ENCODE data around the gene GRID1. TPM values are rescaled to one million over a fixed set of nuclear protein-coding genes. Genes with fewer than 3 reads are reported as not detected.
"Not testable (repeated sequence)": the region's sequence is repeated elsewhere in the genome, so short reads cannot be mapped to it uniquely, and the experiment has no call there.

GRID1 gene
- total and polyA plus RNA-seq, 8 donors, result 0.31 to 8.5 (median 1.0) TPM; not detected in 1

DNA sequence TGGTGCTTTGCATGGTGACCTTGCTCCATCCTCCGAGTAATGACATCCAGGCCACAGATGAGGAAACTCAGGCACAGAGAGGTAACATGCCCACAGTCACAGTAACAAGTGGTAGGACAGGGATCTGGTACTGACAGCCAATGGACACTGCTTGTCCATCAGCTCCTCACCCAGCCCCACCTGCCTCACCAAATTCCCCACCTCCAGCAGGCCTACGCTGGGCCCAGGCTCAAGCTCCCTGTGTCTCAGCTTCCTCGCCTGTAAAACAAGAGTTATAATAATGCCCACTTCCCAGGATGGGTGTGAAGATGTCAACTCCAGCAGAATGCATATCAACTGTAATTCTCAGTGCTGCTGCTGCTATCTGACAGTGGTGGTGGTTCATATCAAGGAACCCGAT is 123.8 kb downstream of the GRID1 start:
- H3K36me3 ChIP-seq, result no peaks in the 10 kb centered on the region
- no peak for TF ChIP-seq POLR2AphosphoS5 (IDR thresholded peaks at IDR 0.05)
- TF ChIP-seq EP300 (IDR thresholded peaks at IDR 0.05), result no peak
- no peak for TF ChIP-seq POLR2A (IDR thresholded peaks at IDR 0.05)
- TF ChIP-seq, protein P1, sequence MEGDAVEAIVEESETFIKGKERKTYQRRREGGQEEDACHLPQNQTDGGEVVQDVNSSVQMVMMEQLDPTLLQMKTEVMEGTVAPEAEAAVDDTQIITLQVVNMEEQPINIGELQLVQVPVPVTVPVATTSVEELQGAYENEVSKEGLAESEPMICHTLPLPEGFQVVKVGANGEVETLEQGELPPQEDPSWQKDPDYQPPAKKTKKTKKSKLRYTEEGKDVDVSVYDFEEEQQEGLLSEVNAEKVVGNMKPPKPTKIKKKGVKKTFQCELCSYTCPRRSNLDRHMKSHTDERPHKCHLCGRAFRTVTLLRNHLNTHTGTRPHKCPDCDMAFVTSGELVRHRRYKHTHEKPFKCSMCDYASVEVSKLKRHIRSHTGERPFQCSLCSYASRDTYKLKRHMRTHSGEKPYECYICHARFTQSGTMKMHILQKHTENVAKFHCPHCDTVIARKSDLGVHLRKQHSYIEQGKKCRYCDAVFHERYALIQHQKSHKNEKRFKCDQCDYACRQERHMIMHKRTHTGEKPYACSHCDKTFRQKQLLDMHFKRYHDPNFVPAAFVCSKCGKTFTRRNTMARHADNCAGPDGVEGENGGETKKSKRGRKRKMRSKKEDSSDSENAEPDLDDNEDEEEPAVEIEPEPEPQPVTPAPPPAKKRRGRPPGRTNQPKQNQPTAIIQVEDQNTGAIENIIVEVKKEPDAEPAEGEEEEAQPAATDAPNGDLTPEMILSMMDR (IDR thresholded peaks at IDR 0.05), result no peak
- H3K27ac ChIP-seq, result no peak overlapping the region
- H3K4me3 ChIP-seq, result no peak overlapping the region
- intact Hi-C loops (cut with DNase I; ENCODE audit: low total_unique reads), result no loop called here
- DNase-seq, result no peak
- no peaks in the 10 kb centered on the region for H3K27me3 ChIP-seq
- peaks cover 0 to 11% (median 9%) of the 10 kb centered on the region in 4 donors for H3K9me3 ChIP-seq
- H3K4me1 ChIP-seq, result no peaks in the 10 kb centered on the region
- WGBS, 5 donors, result 87 to 96% (median 94%) methylated on average over 4 of the region's 4 CpGs

DNA sequence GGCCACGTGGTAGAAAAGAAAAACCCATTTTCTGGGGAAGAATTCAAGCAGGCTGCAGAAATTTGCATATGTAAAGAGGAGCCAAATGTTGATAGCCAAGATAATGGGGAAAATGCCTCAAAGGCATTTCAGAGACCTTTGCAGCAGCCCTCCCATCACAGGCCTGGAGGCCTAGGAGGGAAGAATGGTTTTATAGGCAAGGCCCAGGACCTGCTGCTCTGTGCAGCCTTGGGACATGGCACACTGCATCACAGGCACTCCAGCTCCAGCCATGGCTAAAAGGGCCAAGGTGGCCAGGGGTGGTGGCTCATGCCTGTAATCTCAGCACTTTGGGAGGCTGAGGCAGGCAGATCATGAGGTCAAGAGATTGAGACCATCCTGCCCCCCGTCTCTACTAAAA is 128.5 kb downstream of the GRID1 start:
- H3K27me3 ChIP-seq; H3K4me3 ChIP-seq; H3K27ac ChIP-seq; H3K36me3 ChIP-seq; DNase-seq; intact Hi-C loops (cut with DNase I; ENCODE audit: low total_unique reads): not testable (repeated sequence)
- H3K4me1 ChIP-seq, result peaks cover 0 to 12% (median 0%) of the 10 kb centered on the region in 4 donors
- peaks cover 0 to 11% (median 9%) of the 10 kb centered on the region in 4 donors for H3K9me3 ChIP-seq
- WGBS, 5 donors, result 43 to 67% (median 44%) methylated on average over 2 of the region's 2 CpGs

DNA sequence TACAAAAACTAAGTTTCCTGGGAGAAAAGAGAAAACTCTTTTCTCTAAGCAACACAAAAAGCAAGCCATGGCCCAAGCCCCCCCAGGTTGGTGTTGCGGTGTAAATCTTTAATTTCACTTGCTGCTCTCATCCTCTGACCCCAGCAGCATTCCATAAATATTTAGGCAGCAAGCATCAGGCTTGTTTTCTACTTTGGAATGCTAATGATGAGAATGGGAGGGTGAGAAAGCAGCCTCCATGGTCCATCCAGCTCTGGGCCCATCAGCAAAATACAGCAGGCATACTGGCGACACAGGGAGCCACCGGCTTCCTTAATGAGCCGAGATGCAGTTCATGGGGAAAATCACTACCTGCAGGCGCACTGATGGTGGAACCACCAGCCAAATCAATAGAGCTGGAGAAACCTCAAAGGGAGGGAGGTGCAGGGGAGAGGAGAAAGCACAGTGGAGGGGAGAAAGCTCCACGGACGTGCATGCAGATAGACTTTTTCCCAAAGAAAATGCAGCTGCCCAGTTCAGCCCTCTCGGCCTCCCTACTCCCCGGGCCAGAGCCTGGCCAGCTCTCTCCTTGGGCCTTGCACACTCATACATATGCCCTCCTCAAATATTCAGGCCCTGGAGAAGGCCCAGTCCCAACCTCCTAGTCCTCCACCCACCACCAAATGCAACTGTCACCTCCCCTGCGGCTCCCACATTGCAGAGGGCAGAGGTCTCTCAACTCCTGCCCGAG is 131.9 kb downstream of the GRID1 start:
- Histone ChIP-seq H3K27me3 (peaks cover 0 to 5% (median 0%) of the 10 kb centered on the region in 3 donors), H3K27ac (no peak overlapping the region), H3K9me3 (peaks cover 0 to 11% (median 9%) of the 10 kb centered on the region in 4 donors), H3K36me3 (no peaks in the 10 kb centered on the region), H3K4me3 (no peak overlapping the region), H3K4me1 (peaks cover 0 to 12% (median 0%) of the 10 kb centered on the region in 4 donors)
- no peak for DNase-seq
- TF ChIP-seq POLR2AphosphoS5 (IDR thresholded peaks at IDR 0.05) (no peak), POLR2A (IDR thresholded peaks at IDR 0.05) (no peak), EP300 (IDR thresholded peaks at IDR 0.05) (no peak)
- TF ChIP-seq, protein P1 (IDR thresholded peaks at IDR 0.05), result no peak
- 46 to 67% (median 57%) methylated on average over 11 of the region's 11 CpGs for WGBS, 5 donors
- intact Hi-C loops (cut with DNase I; ENCODE audit: low total_unique reads), result no loop called here

DNA sequence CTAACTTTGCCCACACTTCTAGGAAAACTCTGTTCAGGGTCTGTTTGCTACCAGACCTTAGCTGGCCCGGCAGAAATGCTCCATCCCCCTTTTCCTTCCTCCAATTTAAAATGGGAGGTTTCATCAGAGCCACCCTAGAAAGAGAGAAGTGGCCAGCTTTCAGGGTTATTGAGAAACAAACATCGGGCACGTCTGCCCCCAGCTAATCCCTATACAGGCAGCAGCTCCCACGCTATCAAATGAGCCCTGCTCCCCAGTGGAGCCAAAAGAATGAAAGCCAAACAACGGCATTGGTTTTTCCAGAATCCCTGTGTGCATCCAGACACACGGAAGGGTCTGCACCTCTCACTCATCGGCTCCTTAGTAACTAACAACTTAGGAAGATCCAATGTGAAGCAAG is 132.5 kb downstream of the GRID1 start:
- Histone ChIP-seq H3K27ac (no peak overlapping the region), H3K27me3 (peaks cover 0 to 5% (median 0%) of the 10 kb centered on the region in 3 donors), H3K4me3 (no peak overlapping the region), H3K9me3 (peaks cover 0 to 11% (median 9%) of the 10 kb centered on the region in 4 donors), H3K4me1 (peaks cover 0 to 12% (median 0%) of the 10 kb centered on the region in 4 donors), H3K36me3 (no peaks in the 10 kb centered on the region)
- TF ChIP-seq, protein P1 (IDR thresholded peaks at IDR 0.05), result no peak
- TF ChIP-seq POLR2A (IDR thresholded peaks at IDR 0.05) (no peak), EP300 (IDR thresholded peaks at IDR 0.05) (no peak), POLR2AphosphoS5 (IDR thresholded peaks at IDR 0.05) (no peak)
- no peak for DNase-seq
- intact Hi-C loops (cut with DNase I; ENCODE audit: low total_unique reads), result no loop called here
- 31 to 45% (median 37%) methylated on average over 7 of the region's 7 CpGs for WGBS, 5 donors

DNA sequence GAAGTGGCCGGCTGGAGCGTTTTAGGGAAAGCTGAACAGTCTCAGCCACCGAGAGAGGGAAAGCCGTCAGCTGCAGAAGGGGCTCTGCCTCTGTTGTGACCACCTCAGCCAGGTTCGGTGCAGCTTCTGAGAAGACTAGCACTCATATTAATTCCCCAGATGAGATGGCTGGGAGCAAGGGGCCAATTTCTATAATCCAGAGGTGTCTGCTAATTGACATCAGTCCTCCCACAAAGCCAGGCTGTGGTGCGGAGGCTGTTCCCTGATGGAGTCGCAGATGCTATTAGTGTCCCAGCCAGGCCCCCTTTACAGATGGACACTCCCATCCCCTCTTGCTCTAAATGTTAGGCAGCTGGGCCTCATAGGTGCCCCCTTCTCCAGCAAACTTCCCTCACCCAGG is 133.5 kb downstream of the GRID1 start:
- DNase-seq, result no peak
- Histone ChIP-seq H3K4me3 (no peak overlapping the region), H3K9me3 (peaks cover 0 to 3% (median 2%) of the 10 kb centered on the region in 4 donors), H3K36me3 (no peaks in the 10 kb centered on the region), H3K27me3 (peaks cover 0 to 5% (median 0%) of the 10 kb centered on the region in 3 donors), H3K27ac (no peak overlapping the region), H3K4me1 (peaks cover 0 to 12% (median 0%) of the 10 kb centered on the region in 4 donors)
- 68 to 86% (median 81%) methylated on average over 7 of the region's 7 CpGs for WGBS, 5 donors
- TF ChIP-seq, protein P1 (IDR thresholded peaks at IDR 0.05), result no peak
- TF ChIP-seq POLR2A (IDR thresholded peaks at IDR 0.05), result no peak
- TF ChIP-seq POLR2AphosphoS5 (IDR thresholded peaks at IDR 0.05), result no peak
- no peak for TF ChIP-seq EP300 (IDR thresholded peaks at IDR 0.05)
- intact Hi-C loops (cut with DNase I; ENCODE audit: low total_unique reads), result no loop called here
